ENCODE measurements around the gene BRPF1.

BRPF1 gene

DNA sequence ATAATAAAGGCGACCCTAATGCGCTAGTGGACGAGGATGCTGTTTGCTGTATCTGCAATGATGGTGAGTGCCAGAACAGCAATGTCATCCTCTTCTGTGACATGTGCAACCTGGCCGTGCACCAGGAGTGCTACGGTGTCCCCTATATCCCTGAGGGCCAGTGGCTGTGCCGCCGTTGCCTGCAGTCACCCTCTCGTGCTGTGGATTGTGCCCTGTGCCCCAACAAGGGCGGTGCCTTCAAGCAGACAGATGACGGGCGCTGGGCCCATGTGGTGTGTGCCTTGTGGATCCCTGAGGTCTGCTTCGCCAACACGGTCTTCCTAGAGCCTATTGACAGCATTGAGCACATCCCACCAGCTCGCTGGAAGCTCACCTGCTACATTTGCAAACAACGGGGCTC lies 7.6 kb downstream of the BRPF1 start:
- no peak for DNase-seq

DNA sequence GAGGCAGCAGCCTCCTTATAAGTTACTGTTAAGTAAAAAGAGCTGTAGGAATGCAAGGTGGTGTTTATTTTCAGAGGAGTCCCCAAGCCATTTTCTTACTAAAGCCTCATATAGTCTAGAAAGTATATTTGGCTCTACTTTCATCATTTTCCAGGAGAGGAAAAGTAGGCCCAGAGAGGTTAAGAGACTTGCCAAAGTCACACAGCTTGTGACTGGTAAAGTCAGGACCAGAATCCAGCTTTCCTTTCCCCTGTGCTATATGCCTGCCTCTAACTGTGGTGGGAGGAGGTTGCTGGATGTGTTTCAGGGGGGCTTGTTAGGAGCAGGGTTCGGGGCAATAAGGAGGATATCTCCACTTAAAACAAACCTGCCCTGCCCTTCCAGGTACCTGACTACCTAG lies 11.0 kb downstream of the BRPF1 start:
- DNase-seq: no peak

DNA sequence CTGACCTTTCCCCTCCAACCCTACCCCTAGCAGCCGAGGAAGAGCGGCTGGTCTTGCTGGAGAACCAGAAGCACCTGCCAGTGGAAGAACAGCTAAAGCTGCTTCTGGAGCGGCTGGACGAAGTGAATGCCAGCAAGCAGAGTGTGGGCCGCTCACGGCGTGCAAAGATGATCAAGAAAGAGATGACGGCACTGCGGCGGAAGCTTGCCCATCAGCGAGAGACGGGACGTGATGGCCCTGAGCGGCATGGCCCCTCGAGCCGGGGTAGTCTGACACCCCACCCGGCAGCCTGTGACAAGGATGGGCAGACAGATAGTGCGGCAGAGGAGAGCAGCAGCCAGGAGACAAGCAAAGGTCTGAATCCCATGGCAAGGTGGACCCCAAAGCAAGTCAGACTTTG lies 12.0 kb downstream of the BRPF1 start:
- no peak for DNase-seq

DNA sequence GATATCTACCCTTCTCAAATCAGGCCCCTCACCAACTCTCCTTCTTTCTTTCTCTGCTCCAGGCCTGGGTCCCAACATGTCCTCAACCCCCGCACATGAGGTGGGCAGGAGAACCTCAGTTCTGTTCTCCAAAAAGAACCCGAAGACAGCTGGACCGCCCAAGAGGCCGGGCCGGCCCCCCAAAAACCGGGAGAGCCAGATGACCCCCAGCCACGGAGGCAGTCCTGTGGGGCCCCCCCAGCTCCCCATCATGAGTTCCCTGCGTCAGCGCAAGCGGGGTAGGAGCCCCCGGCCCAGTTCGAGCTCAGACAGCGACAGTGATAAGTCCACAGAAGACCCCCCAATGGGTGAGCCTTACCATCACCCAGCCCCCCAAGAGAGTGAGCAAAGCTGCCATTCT lies 12.6 kb downstream of the BRPF1 start:
- DNase-seq: no peak

DNA sequence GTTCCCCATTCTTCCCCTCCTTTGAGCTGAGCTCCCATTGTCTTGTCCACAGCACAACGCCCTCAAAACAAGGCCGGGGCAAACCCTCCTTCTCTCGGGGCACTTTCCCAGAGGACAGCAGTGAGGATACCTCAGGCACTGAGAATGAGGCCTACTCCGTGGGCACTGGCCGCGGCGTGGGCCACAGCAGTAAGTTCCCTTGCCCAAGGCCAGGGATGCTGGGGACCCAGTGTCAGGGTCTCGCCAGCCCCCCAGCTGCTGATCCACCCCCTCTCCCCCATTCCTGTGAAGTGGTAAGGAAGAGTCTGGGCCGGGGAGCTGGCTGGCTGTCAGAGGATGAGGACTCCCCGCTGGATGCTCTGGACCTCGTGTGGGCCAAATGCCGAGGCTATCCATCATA lies 14.0 kb downstream of the BRPF1 start:
- no peak for DNase-seq

DNA sequence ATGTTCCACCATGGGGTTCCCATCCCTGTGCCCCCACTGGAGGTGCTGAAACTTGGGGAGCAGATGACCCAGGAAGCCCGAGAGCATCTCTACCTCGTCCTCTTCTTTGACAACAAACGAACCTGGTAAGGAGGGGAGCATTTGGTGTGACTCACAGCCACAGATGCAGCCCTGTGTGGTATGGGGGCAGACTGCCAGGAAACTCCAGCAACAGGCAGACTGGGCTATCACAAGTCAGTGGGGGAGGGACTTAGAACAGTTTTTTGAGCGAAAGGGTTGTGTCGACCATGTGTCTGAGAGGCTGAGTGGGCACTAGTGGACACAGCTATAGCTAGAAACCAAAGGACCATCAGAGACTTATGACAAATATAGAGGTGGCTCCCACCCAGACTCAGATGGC lies 14.8 kb downstream of the BRPF1 start:
- DNase-seq: no peak

DNA sequence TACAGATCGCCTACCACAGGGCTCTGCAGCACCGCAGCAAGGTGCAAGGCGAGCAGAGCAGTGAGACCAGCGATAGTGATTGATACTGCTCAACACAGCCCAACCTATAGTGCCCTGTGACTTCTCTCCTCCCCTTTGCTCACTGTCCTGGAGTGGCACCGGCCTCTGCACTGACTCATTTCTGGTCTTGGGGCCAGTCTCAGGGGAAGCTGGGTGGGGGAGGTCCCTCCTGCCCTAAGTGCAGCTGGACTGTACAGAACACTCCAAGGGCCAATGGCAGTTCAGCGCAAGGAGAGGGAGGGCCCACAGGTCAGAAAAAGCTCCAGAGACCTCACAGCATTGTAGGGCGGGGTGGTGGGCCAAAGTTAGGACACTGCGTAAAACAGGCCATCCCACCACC lies 15.7 kb downstream of the BRPF1 start:
- no peak for DNase-seq

DNA sequence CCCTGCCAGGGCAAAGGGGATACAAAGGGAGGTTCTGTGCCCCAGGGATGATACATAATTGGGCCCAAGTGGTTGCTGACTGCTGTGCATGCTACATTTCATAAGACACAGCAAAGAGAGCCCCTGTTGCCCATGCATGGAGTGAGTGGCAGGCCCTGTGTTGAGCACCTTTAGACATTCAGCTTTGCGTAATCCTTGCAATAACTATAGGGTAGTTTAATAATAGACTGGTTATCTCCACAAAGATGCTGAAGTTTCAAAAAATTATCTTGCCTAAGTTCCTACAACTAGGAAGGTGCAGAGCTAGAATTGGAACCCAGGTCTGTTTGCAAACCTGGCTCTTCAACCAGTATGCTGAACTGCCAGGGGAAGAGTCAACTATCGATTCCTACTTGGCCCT lies 16.5 kb downstream of the BRPF1 start:
- DNase-seq: no peak

DNA sequence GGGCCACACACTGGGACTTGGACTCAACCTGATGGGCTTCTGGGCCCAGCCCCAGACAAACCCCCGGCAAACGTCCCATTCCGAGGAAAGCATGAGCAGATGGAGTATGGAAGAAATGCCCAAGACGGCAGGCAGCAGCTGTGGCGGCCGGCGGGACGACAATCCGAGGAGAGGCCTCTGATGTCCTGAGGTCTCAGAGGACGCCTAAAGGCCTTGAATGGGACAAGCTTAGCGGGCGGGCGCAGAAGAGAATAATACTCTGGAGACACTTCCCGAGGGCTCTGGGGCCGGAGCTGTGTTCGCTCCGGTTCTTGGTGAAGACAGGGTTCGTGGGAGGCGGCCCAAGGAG lies 17.7 kb downstream of the BRPF1 start:
- DNase-seq: no peak

DNA sequence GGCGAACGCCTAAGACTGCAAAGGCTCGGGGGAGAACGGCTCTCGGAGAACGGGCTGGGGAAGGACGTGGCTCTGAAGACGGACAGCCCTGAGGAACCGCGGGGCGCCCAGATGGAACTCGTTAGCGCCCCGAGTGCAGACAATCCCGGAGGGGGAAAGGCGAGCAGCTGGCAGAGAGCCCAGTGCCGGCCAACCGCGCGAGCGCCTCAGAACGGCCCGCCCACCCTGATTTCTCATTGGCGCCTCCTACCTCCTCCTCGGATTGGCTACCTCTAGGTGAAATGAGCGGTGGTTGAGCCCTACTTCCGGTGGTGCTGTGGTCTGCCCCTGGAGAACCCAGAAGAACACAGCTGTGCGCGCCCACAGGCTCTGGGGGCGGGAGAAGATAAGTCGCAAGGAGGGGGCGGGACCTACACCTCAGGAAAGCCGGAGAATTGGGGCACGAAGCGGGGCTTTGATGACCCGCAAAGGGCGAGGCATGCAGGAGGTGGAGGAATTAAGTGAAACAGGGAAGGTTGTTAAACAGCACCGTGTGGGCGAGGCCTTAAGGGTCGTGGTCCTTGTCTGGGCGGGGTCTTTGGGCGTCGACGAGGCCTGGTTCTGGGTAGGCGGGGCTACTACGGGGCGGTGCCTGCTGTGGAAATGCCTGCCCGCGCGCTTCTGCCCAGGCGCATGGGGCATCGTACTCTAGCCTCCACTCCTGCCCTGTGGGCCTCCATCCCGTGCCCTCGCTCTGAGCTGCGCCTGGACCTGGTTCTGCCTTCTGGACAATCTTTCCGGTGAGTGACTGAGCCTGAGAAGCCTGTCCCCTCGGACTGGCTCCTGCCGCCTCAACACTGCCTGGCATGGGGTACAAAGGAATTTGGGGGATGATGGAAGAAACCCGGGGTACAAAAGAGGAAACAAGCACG lies 18.4 kb downstream of the BRPF1 start, which contains the start of gene OGG1:
TSS of gene OGG1 (plus strand) at position 308 of the 911 bp plus-strand sequence. CDS start at position 643, 335 bp downstream.
- peak; percentile 72 for DNase-seq

DNA sequence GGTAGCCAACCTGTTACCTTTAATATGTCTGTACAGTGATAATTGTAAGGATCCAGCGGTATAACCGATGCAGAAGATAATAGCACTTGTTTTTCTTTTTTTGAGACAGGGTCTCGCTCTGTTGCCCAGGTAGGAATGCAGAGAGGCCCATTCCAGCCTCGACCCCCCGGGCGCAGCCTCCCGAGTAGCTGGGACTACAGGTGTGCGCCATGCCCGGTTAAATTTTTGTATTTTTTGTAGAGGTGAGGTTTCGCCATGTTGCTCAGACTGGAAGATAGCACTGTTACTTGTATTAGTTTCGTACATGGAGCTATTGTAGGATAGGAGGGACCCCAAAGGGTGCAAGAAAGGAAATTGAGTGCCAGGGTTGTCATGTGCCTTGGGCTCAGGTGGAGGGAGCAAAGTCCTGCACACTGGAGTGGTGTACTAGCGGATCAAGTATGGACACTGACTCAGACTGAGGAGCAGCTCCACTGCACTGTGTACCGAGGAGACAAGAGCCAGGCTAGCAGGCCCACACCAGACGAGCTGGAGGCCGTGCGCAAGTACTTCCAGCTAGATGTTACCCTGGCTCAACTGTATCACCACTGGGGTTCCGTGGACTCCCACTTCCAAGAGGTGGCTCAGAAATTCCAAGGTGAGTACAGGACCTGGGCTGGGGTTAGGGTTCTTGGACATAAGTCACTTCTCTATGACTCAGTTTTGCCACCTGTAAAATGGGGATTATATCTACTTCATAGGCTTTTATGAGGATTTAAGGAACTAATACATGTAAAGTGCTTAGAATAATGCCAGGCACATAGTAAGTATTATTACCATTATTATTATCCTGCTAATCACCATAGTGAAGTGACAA lies 19.2 kb downstream of the BRPF1 start:
- no peak for DNase-seq

DNA sequence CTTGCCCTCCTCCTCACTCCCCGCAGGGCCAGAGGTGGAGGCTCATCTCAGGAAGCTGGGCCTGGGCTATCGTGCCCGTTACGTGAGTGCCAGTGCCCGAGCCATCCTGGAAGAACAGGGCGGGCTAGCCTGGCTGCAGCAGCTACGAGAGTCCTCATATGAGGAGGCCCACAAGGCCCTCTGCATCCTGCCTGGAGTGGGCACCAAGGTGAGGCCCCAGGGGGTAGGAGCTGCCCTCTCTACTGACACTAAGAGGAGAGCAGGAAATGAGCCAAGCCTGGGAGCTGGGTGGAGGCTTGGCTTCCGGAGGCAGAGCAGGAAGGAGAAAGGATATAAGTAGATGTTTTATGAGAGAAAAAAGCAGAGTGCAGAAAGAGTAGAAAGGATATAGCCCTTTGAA lies 23.1 kb downstream of the BRPF1 start:
- no peak for DNase-seq

DNA sequence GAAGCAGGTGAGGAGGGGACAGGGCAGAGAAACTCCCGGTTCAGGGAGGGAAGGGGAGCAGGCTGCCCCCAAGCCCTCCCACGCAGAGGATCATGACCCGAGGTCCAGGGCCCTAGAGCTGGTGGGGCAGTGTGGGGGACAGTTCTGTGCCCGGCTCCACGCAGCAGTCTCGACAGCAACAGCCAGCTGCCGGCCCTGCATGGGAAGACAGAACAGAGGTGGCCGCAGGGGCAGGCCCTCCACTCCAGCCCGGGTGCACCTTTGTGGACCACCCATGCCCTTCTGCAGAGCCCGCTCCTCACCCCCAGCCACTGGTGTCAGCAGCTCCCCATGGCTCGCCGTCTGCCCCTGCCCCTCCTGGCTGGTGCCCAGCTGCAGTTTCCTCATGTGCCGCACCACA lies 25.9 kb downstream of the BRPF1 start:
- DNase-seq: no peak

DNA sequence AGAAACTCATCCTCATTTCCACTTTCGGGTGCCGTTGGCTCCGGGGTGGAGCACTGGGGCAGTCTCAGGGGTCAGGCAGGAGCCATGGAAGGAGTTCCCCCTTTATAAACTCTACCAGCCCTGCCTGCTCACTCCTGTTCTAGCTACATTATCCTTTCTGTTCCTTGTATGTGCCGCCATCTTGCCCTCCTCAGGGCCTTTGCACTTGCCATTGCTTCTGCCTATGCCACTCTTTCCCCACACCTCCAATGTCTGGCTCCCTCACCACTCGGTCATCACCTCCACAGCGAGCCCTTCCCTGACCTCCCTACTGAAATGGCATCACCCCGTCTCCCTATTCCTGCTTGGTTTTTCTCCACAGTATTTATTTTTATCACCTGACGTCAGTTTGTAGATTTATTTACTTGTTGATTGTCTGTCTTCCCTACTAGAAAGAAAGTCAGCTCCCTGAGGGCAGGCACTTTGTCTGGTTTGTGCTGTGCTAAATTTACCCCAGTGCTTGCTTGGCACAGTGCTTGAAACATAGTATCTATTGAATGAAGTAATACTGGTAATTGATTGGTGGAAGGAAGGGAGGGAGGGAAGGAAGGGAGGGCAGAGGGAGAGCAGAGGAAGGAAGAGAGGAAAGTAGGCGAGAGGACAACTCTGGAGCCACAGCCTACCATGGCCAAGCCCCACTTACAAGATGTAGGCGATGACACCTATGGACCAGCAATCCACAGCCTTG lies 29.4 kb downstream of the BRPF1 start:
- DNase-seq: no peak

DNA sequence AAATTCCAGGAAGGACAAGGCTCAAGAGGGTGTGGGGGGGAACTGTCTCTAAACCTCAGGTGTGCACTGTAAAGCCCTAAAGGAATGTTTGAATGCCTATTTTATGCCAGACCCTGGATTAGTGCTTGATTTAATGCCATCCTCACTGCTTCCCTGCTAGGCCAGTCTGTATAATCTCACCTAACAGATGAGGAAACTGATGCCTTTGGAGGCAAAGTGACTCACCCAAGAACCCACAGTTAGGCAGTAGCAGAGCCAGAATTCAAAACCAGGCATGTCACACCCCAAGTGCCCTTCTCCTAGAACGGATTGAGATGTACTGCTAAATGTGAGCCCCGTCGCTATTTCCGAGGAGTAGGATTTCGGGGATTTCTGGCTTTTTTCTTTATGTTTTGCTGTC lies 30.4 kb downstream of the BRPF1 start:
- DNase-seq: no peak

DNA sequence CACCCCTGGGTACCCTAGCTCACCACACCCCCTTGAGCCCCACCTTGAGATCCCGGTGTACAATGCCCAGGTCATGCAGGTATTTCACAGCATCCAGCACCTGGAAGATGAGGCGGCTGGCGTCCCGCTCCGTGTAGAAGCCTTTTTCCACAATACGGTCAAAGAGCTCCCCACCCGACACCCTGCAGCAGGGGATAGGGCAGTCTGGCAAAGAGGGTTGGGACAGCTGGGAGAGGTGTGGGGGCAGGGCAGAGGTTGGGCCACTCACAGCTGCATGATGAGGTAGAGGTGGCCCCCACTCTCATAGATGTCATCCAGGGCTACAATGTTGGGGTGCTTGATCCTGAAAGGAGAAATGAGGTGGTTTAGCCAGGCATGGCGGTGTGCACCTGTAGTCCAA lies 31.3 kb downstream of the BRPF1 start:
- DNase-seq: no peak

DNA sequence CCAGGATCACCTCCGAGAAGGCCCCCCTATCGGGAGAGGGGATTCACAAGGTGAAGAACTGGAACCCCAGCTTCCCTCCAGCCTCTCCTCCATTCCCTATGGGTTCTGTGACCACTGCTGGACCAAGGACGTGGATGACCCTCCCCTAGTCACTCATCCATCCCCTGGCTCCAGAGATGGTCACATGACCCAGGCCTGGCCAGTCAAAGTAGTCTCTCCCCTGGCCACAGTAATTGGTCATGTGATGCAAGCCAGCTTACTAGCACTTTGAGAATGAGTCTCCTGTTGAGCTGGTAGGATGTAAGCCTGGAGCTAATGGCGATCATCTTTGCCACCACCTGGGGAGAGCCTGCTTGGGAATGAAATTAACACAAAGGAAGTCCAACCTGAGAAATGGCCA lies 34.3 kb downstream of the BRPF1 start:
- DNase-seq: no peak

DNA sequence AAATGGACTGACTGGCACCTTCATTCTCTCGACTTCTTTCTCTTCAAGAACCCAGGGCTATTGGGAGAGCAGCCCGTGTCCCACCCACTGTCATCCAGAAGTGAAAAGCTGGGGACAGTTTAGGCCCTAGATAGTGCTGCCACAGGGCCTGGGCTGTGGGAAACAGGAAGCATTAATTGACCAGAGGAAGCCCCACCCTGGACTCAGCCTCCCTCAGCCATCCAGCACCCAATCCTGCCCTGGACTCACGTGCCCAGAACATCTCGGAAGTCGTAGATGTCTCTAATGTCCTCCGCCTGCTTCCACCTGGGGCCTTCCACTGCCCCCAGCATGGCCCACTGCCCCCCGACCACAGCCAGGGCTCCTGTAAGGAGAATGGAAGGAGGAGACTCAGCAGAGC lies 35.9 kb downstream of the BRPF1 start:
- DNase-seq: no peak

DNA sequence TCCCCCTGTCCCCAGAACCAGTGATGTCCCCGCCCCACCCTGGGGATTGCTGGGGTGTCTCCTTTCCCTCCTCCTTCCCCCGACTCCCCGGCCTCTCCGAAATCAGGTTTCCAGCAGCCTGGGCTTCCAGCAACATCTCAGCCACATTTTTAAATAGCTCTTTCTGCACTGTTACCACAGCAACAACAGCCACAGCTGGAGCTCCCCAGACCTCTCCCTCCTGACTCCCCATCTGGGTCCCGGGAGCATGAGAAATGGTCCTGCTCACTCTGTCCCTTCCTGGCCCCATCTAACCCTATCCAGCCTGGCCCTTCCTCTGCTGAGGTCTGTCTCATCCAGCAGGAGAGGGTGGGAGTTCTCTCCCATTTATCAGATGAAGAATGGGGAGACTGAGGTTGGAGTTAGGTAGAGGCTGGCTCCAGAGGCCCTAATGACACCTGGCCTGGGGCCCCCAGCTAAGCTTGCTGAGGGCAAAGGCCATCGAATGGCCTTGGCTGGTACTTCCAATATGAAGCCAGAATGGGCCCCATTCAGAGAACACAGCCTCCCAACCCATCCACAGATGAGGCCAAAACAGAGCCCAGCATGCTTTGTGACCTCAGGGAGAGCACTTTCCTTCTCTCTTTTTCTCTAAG lies 36.7 kb downstream of the BRPF1 start:
- no peak for DNase-seq

DNA sequence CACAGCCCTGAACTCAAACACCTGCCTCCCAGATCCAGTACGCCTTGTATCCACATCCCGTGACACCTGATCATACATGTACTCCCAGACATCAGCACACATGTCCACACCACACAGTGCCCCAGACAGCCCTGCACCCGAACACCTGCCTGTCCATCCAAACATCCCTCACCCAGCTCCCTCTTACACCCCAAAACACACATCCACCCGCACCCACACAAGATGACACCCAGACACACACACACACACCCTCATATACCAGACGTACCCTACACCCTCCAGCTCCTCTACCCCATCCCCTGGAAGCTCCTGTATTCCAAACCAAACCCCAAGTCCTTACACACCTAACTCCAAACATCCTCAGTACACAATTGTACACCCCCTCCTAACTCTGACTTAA lies 37.5 kb downstream of the BRPF1 start:
- no peak for DNase-seq

DNA sequence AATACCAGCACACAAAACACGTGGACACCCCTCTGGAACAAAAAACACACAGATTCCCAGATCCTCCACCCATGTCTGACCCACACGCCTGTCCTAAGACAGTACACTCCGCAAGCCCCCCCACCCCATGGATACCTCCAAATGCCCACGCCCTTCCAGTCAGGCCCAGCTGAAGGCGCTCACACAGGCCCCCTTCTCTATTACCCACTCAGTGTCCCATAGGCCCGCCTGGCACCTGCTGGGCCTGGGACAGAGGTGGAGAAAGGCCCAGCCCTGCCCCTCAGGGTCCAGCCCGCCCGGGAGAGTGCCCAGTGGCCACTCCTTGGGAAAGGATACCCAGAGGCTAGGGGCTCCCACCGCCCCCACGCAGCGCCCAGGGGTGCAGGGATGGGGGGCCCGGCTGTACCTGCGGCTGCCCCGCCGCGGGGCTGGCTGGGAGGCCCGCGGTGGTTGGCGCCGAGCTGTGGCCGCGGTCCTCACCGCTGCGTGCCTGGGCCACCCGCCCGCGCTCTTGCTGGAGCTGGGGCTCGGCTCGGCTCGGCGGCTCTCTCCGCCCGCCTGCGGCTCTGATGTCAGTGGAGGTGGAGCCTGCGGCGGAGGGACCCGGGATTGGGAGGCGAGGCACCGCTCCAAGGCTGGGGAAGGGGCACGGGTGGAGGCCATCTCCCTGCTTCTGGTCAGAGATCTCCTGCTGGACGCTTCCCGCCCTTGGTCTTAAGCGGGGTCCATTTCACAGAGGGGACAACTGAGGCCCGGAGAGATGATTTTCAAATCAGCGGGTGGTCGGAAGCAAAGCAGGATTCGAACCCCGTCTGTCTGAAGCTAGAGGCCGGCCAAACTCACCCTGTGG lies 38.1 kb downstream of the BRPF1 start, which contains the start of gene CAMK1:
TSS of gene CAMK1 (minus strand) at position 522 of the 850 bp plus-strand sequence. CDS start 2,198 bp downstream, outside the sequence.
- DNase-seq: peak; percentile 23

All from activated gamma-delta T cell (primary cell).